ENCODE results near the gene ZHX3.
A peak's percentile ranks its signal among the peaks of the same experiment; 100 is the strongest.
"Not testable (repeated sequence)": the region's sequence is repeated elsewhere in the genome, so short reads cannot be mapped to it uniquely, and the experiment has no call there.

The ZHX3 gene

DNA sequence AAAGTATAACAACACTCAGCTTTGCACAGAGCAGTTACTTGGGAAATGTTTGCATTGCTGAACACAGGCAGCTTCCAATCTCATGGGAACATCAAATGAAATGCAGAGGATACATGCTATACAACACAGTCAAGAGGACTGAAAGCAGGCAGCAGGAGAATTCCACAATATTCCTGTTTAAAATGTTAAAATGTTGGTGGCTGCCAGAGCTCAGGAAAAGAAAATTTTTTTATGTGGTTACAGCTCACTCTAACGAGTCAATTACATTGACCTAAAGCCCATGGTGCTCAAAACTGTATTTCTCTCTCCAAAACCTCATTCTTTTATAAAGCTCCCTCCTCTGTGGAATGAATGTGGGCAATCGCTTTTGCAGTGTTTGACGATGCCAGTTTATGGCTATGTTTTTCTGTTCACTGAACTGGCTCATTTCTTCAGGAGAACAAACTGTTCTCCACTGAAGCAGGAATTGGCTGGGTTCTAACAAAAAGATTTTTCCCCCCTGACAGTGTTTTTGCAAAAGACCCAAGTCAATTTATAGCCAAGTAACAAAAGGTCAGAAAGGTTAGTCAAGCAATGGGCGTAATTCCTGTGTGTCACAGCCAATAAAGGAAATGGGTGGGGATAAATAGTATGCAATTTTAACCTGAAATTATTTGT is 69.0 kb downstream of the ZHX3 start:
- TF ChIP-seq POLR2A (IDR thresholded peaks at IDR 0.05; ENCODE audit: extremely low read depth, insufficient read length), result no peak
- H3K4me3 ChIP-seq (ENCODE audit: low read depth, low read length), result no peak overlapping the region
- no peak for DNase-seq (ENCODE audit: low read depth)

DNA sequence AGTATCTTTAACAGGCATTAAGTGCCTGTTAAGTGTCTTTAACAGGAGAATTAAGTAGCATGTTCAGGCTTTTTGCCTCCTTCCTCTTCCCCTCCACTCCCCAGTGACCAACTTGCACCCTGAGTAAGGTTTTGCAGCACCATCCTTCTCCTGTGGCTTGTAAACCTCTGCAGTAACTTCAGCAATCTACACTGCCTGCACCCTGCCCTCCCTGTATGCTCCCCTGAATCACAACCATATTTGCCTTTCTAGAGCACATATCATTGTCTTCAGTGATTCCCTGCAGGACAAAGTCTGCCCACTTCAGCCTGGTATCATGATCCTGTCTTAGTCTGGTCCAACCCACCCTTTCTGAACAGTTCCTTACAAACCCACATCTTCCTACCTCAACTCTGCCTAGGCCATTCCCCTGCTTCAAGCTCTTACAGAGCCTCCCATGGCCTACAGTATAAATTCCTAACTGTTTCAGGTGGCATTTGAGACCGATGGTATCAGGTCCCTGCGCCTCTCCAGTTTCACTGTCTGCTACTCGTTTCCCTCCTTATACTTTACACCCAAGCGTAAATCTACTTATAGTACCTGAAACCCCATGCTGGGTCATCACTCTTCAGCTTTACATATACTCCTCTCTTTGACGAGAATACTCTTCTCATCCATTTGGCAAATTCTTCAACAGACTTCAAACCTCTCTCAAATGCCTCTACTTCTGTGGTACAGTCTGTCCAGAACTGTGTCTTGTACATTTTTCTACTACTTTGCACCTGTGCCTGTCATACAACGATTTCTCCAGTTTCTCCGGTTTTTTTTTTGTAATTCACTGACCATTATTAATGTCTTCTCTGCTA is 69.8 kb downstream of the ZHX3 start:
- peak; percentile 25 for DNase-seq (ENCODE audit: low read depth)
- no peak overlapping the region for H3K4me3 ChIP-seq (ENCODE audit: low read depth, low read length)
- TF ChIP-seq POLR2A (IDR thresholded peaks at IDR 0.05; ENCODE audit: extremely low read depth, insufficient read length) (no peak), MYC (IDR thresholded peaks at IDR 0.05; ENCODE audit: low read depth, low read length) (no peak)
- TF ChIP-seq, protein P1, sequence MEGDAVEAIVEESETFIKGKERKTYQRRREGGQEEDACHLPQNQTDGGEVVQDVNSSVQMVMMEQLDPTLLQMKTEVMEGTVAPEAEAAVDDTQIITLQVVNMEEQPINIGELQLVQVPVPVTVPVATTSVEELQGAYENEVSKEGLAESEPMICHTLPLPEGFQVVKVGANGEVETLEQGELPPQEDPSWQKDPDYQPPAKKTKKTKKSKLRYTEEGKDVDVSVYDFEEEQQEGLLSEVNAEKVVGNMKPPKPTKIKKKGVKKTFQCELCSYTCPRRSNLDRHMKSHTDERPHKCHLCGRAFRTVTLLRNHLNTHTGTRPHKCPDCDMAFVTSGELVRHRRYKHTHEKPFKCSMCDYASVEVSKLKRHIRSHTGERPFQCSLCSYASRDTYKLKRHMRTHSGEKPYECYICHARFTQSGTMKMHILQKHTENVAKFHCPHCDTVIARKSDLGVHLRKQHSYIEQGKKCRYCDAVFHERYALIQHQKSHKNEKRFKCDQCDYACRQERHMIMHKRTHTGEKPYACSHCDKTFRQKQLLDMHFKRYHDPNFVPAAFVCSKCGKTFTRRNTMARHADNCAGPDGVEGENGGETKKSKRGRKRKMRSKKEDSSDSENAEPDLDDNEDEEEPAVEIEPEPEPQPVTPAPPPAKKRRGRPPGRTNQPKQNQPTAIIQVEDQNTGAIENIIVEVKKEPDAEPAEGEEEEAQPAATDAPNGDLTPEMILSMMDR (IDR thresholded peaks at IDR 0.05; ENCODE audit: low read depth, low read length), result no peak
- TF ChIP-seq, protein P2, sequence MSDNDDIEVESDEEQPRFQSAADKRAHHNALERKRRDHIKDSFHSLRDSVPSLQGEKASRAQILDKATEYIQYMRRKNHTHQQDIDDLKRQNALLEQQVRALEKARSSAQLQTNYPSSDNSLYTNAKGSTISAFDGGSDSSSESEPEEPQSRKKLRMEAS (IDR thresholded peaks at IDR 0.05; ENCODE audit: low read depth, low read length), result no peak

DNA sequence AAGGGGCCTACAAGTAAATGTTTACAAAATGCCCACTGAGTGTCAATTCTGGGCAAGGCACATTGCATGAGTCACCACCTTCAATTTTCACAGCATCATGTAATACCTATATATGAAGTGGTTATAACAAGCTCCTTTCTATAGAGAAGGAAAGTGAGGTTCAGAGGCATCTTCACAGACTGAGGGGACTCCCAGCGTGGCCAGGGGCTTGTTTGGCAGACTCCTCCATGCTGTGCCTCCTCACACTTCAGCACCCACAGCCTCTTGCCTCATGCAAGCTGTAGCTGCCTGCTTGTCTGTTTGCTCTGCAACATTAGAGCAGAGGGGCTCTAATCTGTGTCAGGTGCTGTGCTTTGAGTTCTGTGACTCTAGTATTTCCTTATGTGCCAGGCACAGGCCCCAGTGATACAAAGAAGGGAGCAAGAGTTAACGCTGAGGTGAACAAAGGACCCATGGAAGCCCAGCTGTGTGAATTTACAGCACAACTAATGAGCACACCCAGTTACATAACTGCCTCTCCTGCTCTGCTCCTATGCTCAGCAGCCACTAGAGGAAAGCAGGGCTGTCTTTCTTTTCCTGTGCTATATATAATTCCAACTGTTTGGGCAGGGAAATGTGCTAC is 72.3 kb downstream of the ZHX3 start:
- no peak overlapping the region for H3K4me3 ChIP-seq (ENCODE audit: low read depth, low read length)
- TF ChIP-seq MYC (IDR thresholded peaks at IDR 0.05; ENCODE audit: low read depth, low read length) (no peak), POLR2A (IDR thresholded peaks at IDR 0.05; ENCODE audit: extremely low read depth, insufficient read length) (no peak)
- TF ChIP-seq, protein P1 (IDR thresholded peaks at IDR 0.05; ENCODE audit: low read depth, low read length), result no peak
- TF ChIP-seq, protein P2 (IDR thresholded peaks at IDR 0.05; ENCODE audit: low read depth, low read length), result no peak
- DNase-seq (ENCODE audit: low read depth), result no peak

DNA sequence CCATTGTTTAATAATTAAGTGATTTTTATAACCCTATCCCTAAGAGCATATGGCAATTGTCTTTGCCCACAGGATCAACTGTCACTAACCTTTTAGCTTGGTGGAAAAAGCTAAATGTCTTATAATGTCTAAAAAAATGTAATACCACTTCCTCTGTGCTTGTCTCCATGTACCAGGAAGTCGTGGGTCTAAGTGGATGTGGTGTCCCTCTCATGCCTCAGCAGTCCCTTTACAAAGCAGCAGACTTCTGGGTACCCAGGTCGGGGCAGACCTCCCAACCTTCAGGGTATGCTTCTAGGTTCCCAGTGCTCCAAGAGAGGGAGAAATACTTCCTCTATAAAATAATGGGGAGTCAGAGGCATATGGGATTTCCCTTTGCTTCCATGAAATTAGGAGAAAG is 74.7 kb downstream of the ZHX3 start:
- TF ChIP-seq MYC (IDR thresholded peaks at IDR 0.05; ENCODE audit: low read depth, low read length) (no peak), POLR2A (IDR thresholded peaks at IDR 0.05; ENCODE audit: extremely low read depth, insufficient read length) (no peak)
- TF ChIP-seq, protein P2 (IDR thresholded peaks at IDR 0.05; ENCODE audit: low read depth, low read length), result no peak
- TF ChIP-seq, protein P1 (IDR thresholded peaks at IDR 0.05; ENCODE audit: low read depth, low read length), result no peak
- no peak overlapping the region for H3K4me3 ChIP-seq (ENCODE audit: low read depth, low read length)
- no peak for DNase-seq (ENCODE audit: low read depth)

DNA sequence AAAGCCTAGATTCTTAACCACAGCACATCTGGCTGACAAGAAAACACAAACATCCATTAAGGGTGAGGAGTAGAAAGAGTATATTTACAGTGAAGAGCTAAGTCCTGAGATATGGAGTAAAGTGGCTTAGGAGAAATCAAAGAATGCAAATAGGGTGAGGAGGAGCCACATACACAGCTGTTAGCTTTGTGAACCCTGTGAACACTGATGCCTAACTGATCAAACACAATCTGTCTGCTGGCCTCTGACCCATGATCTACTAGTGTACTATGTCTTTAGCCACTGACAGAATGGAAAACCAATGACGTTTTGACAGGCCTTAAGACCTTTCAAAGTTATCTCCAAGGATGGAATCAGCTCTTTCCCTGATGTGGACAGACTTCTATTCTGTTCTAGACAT is 75.2 kb downstream of the ZHX3 start:
- no peak for TF ChIP-seq POLR2A (IDR thresholded peaks at IDR 0.05; ENCODE audit: extremely low read depth, insufficient read length)
- TF ChIP-seq, protein P1 (IDR thresholded peaks at IDR 0.05; ENCODE audit: low read depth, low read length), result no peak
- DNase-seq (ENCODE audit: low read depth), result no peak
- H3K4me3 ChIP-seq (ENCODE audit: low read depth, low read length), result no peak overlapping the region

DNA sequence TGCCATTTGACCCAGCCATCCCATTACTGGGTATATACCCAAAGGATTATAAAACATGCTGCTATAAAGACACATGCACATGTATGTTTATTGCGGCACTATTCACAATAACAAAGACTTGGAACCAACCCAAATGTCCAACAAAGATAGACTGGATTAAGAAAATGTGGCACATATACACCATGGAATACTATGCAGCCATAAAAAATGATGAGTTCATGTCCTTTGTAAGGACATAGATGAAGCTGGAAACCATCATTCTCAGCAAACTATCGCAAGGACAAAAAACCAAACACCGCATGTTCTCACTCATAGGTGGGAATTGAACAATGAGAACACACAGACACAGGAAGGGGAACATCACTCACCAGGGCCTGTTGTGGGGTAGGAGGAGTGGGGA is 80.3 kb downstream of the ZHX3 start:
- not testable (repeated sequence) for H3K4me3 ChIP-seq (ENCODE audit: low read depth, low read length); DNase-seq (ENCODE audit: low read depth)

DNA sequence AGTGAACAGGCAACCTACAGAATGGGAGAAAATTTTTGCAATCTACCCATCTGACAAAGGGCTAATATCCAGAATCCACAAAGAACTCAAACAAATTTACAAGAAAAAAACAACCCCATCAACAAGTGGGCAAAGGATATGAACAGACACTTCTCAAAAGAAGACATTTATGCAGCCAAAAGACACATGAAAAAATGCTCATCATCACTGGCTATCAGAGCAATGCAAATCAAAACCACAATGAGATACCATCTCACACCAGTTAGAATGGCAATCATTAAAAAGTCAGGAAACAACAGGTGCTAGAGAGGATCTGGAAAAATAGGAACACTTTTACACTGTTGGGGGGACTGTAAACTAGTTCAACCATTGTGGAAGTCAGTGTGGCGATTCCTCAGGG is 80.7 kb downstream of the ZHX3 start:
- DNase-seq (ENCODE audit: low read depth); H3K4me3 ChIP-seq (ENCODE audit: low read depth, low read length): not testable (repeated sequence)
